NCI-H510A (cell line): ENCODE results near the gene CIBAR2.
"Not testable (repeated sequence)": the region's sequence is repeated elsewhere in the genome, so short reads cannot be mapped to it uniquely, and the experiment has no call there.

Experiments
- DNase-seq: peaks from one replicate; lab custom pipeline; 2025; lab: John Stamatoyannopoulos, UW

Gene CIBAR2

DNA sequence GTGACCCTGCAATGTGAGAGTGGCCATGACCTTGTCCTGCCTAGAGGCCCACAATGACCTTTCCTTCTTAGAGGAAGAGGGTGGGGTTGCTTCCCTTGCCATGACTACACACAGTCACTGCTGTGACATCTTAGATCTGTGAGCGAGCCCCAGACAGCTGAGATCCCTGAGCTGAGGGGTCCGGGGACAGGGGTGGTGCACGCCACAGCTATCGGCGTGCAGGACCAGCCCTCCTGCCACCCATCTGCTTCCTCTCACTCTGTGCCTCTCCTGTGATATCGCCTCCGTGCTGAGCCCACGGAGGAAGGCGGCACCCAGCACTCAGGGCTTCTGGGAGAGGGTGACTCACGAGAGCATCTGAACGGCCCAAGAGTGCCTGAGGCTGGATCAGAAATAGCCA, 49.4 kb downstream of the CIBAR2 start:
- DNase-seq = no peak

DNA sequence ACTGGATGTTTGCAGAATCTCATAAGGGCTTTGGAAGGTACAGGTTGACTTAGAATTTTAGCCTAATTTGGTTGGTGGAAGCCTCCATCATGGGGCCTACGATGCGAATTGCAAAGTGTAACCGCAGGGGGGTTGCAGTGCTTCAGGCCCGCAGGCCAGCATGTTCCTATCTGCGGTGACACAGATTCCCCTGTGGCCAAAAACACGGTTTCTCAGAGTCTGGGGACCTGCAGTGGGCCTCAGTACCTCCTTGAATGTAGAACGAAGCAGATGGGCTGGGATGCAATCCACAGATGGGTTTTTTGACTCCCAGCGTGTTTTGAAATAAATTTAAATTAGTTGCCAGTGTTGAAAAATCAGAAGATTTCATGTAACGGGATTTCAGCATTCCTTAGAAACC, 49.9 kb downstream of the CIBAR2 start:
- DNase-seq = no peak

DNA sequence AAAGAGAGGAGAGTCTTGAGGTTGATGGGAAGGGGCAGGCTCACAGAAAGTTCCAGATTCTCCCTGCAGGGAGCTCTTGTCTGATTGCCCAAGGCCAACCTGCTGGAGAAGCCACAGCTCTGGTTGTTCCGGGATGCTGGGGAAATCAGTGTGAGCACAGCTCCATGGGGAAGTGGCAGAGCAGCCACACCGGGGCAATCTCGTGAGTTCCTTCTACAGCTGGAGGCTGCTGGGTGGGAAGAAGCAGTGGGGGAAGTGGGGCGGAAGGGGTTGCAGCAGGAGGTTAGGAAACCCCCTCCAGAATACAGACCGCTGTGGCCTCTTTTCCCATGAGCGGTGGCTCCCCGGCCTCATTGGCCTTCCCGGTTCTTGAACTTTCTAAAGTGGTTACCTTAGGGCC, 50.7 kb downstream of the CIBAR2 start:
- no peak for DNase-seq

DNA sequence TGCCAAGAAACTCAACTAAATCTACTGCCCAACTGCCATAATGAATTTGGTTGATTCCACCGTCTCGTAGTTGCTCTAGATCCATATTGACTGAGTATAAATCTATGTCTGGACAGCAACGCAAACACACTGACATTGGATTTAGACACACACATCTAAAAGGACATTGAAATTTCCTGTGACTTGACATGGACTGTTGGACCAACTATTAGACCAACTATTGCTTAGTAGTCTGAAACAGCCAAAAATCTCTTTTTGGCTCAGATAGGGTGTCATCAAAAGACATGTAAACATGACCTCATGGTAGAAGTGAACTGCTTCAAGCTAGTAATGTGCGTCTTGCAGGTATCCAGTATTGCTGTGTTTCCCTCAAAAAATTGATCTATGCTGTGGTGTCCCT, 53.4 kb downstream of the CIBAR2 start:
- no peak for DNase-seq

DNA sequence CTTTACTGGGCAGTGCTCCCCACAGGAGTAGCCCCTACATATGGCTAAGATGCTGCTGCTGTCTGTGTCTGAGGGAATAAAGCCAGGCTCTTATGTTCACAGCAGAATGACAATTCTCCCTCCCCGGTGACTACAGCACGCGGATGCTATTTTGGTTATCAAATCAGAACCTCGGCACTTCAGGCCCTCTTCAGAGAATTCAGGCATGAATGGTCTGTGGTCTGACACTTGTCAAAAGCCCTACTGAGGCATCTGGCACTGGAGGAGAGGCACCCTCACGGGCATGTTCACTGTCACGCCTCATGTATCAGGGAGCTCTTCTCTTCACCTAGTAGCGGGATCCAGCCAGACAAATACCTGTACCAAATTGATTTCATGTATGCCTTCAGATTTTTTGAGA, 54.3 kb downstream of the CIBAR2 start:
- DNase-seq = no peak

DNA sequence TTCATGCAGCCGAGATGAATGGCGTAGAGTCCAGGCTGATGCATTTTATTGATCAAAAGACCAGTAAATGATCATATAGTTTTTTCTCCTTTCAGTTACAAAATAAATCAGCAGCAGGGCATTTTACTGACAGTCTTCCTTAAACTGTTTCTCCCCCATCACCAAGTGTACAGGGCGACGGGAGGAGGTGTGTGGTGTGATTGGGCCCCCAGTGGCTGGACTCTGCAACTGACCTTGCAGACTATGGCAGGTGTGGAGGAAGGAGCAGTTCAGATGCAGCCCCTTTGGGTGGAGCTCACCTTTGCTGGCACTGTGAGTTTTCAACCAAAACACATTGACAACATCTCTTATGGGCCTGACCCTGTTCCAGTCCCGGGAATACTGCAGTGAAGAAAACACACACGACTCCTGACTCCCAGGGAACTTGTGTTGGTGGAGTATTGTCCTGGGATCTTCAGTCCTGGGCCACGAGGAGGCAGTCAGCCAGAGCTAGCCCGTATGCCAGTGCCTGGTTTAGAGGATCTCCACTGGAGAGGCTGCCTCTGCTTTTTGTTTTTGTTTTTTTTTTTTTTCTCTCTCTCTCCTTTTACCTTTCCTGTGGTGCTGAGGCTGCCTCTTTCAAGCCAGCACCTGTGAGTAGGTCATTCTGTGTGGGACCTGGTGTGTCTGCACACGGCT, 54.9 kb downstream of the CIBAR2 start:
- no peak for DNase-seq

DNA sequence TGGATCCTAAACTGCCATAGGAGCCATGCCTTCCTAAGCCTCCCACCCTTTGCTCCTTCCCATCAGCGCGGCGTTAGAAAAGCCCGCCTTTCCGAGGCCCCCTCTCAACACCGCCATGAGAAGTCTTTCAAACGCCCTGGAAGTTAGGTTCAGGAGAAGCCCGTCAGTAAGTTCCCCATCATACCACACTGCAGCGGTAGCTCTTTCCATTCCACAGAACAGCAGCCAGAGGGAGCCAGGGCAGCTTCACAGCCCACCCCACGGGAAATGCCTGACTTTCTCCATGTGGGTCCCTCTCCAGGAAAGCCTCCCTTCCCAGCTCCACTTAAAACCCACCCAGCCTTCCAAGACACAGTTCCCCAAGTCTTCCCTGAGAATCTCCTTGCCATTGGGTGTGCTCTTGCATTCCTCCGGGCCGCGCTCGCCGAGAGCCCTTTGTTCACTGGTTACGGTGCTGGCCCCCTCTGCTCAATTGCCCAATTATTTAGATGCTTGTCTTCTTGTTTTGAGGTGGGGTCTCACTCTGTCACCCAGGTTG, 56.0 kb downstream of the CIBAR2 start:
- no peak for DNase-seq

DNA sequence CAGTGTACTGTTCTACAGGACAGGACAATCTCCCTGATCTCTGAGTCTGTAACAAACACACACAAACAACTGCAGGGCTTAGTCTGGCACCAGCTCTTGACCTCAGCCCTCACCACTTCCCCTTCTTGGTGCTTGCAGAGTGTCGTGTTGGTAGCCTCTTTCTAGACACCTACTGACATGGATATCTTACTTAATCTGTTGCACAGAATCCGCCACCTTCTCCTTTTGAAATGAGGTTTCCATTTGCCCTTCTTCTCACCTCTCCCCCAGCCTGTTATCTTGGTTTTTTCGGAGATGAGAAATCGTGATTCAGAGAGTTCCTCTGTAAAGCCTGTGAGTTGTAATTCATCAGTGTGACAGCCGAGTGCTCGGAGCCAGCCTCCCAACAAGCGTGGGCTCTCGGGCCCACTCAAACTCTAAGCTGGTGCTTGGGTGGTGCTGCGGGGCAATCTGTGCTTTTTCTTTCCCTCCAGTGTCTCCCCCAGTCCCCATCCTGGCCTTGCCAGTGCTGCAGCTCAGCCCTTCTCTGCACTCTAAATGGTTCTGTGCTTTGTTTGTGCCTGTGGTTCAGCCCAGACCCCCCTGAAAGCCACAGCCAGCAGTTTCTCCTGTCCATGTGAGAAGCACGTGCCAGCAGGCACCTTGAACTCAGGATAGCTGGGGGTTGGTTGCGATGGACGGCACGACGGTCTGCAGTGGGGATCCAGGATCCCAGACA, 56.6 kb downstream of the CIBAR2 start:
- no peak for DNase-seq

DNA sequence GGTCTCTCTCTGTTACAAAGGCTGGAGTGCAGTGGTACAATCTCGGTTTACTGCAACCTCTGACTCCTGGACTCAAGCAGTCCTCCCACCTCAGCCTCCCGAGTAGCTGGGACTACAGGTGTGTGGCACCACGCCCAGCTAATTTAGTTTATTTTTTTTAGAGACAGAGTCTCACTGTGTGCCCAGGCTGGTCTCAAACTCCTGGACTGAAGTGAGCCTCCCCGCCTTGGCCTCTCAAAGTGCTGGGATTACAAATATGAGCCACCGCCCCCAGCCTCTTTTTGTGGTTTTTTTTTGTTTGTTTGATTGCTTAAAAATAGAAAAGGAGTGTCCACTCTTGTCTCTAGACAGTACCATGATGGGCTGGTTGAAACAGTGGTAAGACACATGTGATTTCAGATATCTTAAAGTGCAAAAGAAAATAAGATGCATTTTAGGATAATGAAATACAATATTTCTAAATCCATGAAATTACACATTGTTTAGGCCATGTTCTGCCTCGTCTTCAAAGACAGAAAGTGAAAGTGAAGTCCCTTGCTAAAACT, 57.3 kb downstream of the CIBAR2 start:
- no peak for DNase-seq

DNA sequence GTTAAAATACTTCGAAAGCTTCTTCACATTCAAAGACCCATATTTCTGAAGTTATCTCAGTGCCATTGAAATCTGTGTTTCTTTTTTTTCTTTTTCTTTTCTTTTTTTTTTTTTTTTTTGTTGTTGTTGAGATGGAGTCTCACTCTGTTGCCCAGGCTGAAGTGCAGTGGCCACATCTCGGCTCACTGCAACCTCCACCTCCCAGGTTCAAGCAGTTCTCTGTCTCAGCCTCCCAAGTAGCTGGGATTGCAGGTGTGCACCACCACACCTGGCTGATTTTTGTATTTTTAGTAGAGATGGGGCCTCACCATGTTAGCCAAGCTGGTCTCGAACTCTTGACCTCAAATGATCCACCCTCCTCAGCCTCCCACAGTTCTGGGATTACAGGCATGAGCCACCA, 58.0 kb downstream of the CIBAR2 start:
- DNase-seq = not testable (repeated sequence)

DNA sequence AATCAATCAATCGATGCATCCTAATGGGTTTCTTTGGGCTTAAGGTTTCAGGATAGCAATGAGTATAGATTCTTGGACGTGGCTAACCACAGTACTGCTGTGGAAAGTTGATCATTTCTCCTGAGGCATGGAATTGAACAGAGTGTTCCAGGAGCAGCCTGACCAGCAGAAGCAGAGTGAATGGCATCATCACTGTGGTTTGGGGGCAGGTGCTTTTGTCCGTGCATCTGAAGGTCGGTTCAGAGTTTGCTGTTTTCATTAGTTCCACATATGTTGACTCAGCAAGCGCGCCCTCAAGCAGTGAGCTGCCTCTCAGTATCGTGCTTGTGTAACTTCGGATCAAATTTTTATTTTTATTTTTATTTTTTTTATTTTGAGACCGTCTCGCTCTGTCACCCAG, 59.7 kb downstream of the CIBAR2 start:
- DNase-seq = no peak

DNA sequence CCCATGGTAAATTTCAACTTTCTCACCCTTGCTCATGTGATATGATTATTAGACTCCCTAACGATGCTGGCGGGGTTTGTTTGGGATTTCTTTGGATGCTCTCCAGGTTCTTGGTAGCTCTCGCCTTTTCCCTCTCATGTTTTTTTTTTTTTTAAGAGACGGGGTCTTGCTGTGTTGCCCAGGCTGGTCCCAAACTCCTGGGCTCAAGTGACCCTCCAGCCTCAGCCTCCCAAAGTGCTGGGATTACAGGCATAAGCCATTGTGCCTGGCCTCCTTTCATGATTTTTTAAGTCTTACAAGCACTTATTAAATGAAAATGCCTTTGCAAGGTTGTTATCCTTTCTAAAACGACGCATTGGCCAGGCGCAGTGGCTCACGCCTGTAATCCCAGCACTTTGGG, 60.6 kb downstream of the CIBAR2 start:
- no peak for DNase-seq

DNA sequence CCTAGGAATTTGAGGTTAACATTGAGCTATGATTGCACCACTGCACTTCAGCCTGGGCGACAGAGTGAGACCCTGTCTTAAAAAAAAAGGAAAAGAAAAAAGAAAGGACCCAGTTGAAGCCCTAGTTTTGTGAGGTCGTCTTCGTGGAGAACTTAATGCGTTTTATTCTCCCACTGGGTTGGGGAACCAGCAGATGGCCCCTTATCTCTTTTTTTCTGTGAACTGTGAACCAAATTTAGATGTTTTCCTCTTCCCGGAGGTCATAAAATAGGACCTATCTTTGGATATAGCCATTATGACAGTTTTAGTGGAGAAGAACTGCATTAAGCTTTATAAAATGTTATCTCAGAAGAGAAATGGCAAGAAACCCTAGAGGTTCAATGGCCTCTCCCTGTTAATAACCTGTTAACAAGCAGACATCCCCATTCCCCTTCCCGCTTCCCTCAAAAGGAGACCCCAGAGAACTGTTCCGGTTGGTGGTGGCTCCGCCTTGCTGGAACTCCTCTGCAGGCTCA, 61.1 kb downstream of the CIBAR2 start:
- DNase-seq = no peak

DNA sequence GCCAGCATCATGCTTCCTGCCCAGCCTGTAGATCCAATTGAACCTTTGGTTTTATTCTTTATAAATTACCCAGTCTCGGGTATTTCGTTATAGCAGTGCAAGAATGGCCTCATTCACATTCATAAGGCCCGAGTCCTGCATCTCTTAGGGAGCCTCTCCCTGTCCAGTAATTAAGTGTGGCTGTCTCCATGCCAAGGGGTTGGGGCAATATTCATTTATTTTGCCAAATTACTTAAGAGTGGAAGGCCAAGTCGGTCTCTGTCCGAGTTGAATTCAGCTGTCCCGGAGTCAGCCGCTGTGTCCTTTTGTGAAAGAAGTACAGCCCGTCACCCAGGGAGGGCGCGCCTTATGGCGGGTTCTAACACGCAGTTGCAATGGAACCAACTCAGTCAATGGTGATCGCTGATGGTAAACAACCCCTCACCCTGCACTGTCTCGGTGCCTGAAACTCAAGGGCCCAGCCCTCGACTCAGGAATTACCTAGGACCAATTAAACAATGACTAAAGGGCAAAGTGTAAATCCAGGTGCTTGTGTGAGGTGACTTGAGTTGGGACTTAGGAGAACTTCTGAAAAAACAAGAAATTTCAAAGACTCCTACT, 62.5 kb downstream of the CIBAR2 start:
- DNase-seq = no peak

DNA sequence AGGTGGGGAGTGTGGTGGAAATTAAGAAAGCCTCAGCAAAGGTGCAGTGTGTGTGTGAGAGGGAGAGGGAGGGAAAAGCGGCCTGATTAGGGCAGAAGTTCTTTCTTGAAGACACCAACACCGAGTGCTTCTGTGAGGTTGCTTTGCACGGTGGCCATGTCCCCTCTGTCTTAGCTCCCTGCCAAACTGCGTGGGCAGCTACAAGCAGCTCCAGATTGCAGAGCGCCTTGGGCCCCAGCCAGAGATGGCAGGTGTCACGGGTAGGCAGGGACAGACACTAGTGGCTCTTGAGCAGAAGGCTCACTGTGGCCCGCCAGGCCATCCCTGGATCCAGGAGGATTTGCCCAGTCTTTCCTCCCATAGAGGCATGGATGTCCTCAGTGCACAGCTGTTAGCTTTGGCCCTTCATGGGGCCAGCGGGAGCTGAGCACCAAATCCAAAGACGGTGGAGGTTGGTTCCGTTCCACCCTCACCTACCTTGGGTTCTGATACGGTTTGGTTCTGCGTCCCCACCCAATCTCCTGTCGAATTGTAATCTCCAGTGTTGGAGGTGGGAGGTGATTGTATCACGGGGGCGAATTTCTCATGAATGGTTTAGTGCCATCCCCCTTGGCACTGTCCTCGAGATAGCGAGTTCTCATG, 63.2 kb downstream of the CIBAR2 start:
- DNase-seq = no peak
